ENCODE data around the gene SNRNP40. TPM values are rescaled to one million over a fixed set of nuclear protein-coding genes. Genes with fewer than 3 reads are reported as not detected.

Gene SNRNP40
- 10 to 100 TPM; 38.8 to 53.0 (median 44.8) TPM for total RNA-seq
- polyA plus RNA-seq: 10 to 100 TPM; 21.4 to 37.5 (median 29.6) TPM
- long read RNA-seq, donor 1, transcript SNRNP40-201 (10 exons, 1,597 nt): major isoform, 15 of 15 reads
- long read RNA-seq, donor 1, partial matches to known transcripts: 0 of 15 reads
- long read RNA-seq, donor 1, other reads (novel, unspliced or antisense): 0 of 15 reads
- long read RNA-seq, donor 2, transcript SNRNP40-201 (10 exons, 1,597 nt): major isoform, 13 of 16 reads
- long read RNA-seq, donor 2, partial matches to known transcripts: 0 of 16 reads
- long read RNA-seq, donor 2, other reads (novel, unspliced or antisense): 0 of 16 reads

DNA sequence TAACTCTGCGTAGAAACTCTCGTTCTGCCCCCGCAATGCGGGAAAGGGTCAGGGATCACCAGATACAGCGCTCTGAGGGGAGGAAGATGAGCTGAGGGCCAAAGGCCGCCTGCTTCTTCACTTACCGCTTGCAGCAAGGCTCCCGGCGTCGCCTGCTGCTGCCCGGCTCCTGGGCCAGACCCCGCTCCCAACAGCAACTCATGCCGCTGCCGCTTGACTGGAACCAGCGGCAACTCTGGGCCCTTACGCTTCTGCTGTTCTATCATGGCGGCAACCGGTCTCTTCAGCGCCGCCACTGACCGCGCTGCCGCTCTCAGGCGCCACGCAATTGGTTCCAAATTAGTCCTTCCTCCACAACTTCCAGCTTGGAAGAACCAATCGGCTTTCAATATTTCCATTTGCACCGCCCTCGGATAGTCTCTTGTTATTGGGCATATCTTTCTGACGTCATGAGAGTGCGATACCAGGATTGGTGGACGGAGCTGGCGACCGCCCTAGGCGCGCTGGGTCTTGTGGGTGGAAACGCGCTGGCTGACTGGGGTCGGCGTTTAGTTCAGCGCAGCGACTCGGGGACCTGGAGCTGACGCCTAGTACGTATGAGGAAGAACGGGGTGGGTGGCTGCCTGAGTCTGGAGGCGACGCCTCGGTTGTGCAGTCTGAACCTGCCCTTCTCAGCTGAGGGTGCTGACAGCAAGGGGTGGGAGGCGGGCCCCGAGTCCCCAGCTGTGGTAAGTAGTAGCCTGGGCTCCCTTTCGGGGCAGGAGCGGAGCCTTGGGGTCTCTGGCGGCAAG lies at the start of gene SNRNP40, which contains the start of gene ZCCHC17:
Gene SNRNP40 (minus strand): TSS at position 303 of the 791 bp plus-strand sequence. CDS start 37 bp downstream, at position 266.
Gene ZCCHC17 (plus strand): TSS at position 547 of the 791 bp plus-strand sequence. CDS start 13,067 bp downstream, outside the sequence.
- intact Hi-C loops (cut with DNase I; ENCODE audit: low total_unique reads): no loop called here
- Histone ChIP-seq H3K36me3 (peaks cover 0 to 35% (median 21%) of the 10 kb centered on the region in 6 donors), H3K4me1 (peaks cover 13 to 70% (median 47%) of the 10 kb centered on the region in 6 donors), H3K27ac (peak within 1 kb of the TSS; percentile 85 to 96 (median 92)), H3K27me3 (replicated peaks in 1 of 7) (no peaks in the 10 kb centered on the region), H3K9me3 (no peaks in the 10 kb centered on the region), H3K4me3 (peak within 1 kb of the TSS; percentile 79 to 99 (median 90))
- peak; percentile 97 to 99 (median 98) for TF ChIP-seq POLR2AphosphoS5 (IDR thresholded peaks at IDR 0.05)
- TF ChIP-seq, protein P1, sequence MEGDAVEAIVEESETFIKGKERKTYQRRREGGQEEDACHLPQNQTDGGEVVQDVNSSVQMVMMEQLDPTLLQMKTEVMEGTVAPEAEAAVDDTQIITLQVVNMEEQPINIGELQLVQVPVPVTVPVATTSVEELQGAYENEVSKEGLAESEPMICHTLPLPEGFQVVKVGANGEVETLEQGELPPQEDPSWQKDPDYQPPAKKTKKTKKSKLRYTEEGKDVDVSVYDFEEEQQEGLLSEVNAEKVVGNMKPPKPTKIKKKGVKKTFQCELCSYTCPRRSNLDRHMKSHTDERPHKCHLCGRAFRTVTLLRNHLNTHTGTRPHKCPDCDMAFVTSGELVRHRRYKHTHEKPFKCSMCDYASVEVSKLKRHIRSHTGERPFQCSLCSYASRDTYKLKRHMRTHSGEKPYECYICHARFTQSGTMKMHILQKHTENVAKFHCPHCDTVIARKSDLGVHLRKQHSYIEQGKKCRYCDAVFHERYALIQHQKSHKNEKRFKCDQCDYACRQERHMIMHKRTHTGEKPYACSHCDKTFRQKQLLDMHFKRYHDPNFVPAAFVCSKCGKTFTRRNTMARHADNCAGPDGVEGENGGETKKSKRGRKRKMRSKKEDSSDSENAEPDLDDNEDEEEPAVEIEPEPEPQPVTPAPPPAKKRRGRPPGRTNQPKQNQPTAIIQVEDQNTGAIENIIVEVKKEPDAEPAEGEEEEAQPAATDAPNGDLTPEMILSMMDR (IDR thresholded peaks at IDR 0.05 in 8 of 11, conservative IDR thresholded peaks at IDR 0.05 in 3 of 11): peak in 5 of 11 experiments; percentile 20 to 46 (median 30)
- peak; percentile 11 to 87 (median 31) for TF ChIP-seq POLR2A (IDR thresholded peaks at IDR 0.05)
- 0 to 1% (median 0%) methylated on average over 45 to 53 of the region's 53 CpGs for WGBS, 5 donors
- peak; percentile 95 for DNase-seq

DNA sequence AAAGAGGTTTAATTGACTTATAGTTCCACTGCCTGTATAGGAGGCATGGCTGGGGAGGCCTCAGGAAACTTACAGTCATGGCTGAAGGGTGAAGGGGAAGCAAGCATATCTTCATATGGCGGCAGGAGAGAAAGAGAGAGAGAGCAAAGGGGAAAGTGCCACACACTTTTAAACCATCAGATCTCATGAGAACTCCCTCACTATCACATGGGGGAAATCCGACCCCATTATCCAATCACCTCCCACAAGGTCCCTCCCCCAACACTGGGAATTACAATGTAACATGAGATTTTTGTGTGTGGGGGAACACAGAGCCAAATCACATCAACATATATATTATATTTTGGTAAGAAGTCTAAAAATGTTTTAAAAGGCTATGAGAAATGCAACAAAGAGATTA lies 49.0 kb upstream of the SNRNP40 start:
- H3K9me3 ChIP-seq: no peaks in the 10 kb centered on the region
- 89 to 97% (median 93%) methylated on average over 2 of the region's 2 CpGs for WGBS, 5 donors
- no peak overlapping the region for H3K27ac ChIP-seq
- H3K27me3 ChIP-seq (replicated peaks in 1 of 7): no peaks in the 10 kb centered on the region
- TF ChIP-seq POLR2AphosphoS5 (IDR thresholded peaks at IDR 0.05) (no peak), POLR2A (IDR thresholded peaks at IDR 0.05) (no peak)
- TF ChIP-seq, protein P1 (IDR thresholded peaks at IDR 0.05 in 8 of 11, conservative IDR thresholded peaks at IDR 0.05 in 3 of 11): no peak
- no peak overlapping the region for H3K4me3 ChIP-seq
- H3K4me1 ChIP-seq: peaks cover 0 to 5% (median 0%) of the 10 kb centered on the region in 6 donors
- intact Hi-C loops (cut with DNase I; ENCODE audit: low total_unique reads): no loop called here
- H3K36me3 ChIP-seq: peaks cover 0 to 99% (median 42%) of the 10 kb centered on the region in 6 donors
- DNase-seq: no peak

DNA sequence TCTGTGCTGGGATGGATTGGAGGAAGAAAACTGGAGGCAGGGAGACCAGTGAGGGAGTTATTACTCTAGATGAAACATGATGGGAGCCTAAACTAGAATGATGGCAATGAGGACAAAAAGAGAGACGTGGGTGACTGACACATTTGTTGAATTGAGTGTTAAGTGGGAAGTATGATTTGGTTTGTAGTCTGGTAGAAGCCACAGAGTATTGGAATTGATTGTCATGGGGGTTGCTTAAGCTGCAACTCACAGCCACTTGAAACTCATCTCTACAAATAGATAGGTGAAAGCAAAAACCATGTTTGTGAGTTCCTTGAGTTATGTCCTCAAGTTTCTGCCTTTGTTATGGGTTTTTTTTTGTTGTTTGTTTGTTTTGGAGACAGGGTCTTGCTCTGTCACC lies 47.9 kb upstream of the SNRNP40 start:
- DNase-seq: no peak
- Histone ChIP-seq H3K27me3 (replicated peaks in 1 of 7) (no peaks in the 10 kb centered on the region), H3K36me3 (peaks cover 0 to 99% (median 35%) of the 10 kb centered on the region in 6 donors), H3K4me1 (peaks cover 0 to 5% (median 0%) of the 10 kb centered on the region in 6 donors), H3K4me3 (no peak overlapping the region), H3K9me3 (no peaks in the 10 kb centered on the region), H3K27ac (no peak overlapping the region)
- TF ChIP-seq, protein P1 (IDR thresholded peaks at IDR 0.05 in 8 of 11, conservative IDR thresholded peaks at IDR 0.05 in 3 of 11): no peak
- no peak for TF ChIP-seq POLR2A (IDR thresholded peaks at IDR 0.05)
- TF ChIP-seq POLR2AphosphoS5 (IDR thresholded peaks at IDR 0.05): no peak
- intact Hi-C loops (cut with DNase I; ENCODE audit: low total_unique reads): no loop called here
- WGBS, 5 donors: 0 to 96% (median 42%) methylated on average over 1 of the region's 1 CpG
